ENCODE data around the gene FYTTD1. TPM values are rescaled to one million over a fixed set of nuclear protein-coding genes. Genes with fewer than 3 reads are reported as not detected.

Gene FYTTD1, protein sequence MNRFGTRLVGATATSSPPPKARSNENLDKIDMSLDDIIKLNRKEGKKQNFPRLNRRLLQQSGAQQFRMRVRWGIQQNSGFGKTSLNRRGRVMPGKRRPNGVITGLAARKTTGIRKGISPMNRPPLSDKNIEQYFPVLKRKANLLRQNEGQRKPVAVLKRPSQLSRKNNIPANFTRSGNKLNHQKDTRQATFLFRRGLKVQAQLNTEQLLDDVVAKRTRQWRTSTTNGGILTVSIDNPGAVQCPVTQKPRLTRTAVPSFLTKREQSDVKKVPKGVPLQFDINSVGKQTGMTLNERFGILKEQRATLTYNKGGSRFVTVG
- 48.5 and 49.2 TPM in 2 replicates for total RNA-seq

DNA sequence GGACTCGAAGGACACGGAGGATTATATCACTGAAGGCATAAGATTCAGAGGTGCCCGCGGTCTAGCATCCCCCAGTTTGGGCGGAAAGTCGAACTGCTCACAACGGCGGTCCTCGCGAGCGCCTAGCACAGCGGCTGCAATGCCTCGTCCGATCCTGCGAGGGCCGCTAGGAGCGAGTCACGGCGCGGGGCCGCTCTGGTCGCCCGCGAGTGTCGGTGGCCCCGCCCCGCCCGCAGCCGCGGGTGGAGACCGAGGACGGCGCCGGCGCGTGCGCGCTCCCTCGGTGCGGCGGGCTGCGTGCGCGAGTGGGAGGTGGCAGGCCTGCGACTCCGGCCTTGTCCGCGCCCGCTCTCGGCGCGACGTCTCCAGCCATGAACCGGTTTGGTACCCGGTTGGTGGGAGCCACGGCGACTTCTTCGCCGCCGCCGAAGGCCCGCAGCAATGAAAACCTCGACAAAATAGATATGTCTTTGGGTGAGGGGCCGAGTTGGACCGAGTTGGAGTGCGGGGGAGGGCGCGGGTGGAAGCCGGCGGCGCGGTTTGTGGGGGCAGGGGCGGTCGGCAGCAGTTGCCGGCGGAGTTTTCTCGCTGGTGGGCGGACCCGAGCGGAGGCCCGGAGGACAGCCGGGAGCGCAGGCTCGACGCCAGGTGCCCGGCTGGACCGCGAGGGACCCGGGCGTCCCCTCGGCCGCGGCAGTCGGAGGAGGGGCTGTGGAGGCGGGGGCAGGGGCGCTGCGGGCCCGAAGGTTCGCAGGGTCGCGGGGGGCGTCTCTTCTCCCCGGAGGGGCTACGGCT is at the start of gene FYTTD1:
Gene FYTTD1, plus strand, starts transcription at position 283 of the 795 bp plus-strand sequence. Its CDS starts 89 bp downstream, at position 372.

DNA sequence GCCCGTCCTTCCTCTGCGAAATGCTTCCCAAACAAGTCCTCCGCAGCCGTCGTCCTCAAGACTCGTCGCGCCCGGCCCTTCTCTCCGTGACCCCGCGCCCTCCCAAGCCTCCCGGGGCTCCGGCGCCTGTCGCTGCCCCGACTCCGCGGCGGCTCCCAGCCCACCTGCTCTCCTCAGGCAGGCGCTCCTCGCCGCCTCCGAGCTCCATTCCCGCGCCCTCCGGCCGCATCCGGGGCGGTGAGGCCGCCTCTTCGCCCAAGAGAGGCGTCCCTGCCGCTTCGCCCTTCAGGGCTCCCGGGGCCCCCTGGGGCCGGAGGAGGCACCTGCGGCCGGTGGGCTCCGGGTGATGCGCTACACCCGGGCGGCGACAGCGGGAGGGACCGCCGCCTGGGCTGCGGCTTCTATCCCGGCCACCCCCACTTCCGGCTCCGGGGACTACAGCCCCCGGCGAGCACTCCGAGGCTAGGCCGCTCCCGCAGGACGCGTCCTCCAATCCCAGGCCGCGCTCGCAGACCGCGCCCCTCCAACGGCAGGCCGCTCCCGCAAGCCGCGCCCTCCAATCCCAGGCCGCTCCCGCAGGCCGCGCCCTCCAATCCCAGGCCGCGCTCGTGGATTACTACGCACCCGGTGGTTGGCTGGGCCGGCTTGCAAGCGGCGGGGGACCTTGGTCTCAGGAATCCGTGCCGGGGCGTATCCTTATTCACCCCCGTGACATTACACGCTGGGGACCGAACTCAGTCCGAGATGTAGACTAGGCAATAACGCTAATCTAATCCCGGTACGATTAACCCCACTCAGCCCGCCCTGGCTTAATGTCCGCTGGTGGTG is 13.0 kb upstream of the FYTTD1 start, which contains the start of gene RUBCN:
Gene RUBCN, minus strand, starts transcription at position 414 of the 828 bp plus-strand sequence. Its CDS starts 185 bp downstream, at position 229.

DNA sequence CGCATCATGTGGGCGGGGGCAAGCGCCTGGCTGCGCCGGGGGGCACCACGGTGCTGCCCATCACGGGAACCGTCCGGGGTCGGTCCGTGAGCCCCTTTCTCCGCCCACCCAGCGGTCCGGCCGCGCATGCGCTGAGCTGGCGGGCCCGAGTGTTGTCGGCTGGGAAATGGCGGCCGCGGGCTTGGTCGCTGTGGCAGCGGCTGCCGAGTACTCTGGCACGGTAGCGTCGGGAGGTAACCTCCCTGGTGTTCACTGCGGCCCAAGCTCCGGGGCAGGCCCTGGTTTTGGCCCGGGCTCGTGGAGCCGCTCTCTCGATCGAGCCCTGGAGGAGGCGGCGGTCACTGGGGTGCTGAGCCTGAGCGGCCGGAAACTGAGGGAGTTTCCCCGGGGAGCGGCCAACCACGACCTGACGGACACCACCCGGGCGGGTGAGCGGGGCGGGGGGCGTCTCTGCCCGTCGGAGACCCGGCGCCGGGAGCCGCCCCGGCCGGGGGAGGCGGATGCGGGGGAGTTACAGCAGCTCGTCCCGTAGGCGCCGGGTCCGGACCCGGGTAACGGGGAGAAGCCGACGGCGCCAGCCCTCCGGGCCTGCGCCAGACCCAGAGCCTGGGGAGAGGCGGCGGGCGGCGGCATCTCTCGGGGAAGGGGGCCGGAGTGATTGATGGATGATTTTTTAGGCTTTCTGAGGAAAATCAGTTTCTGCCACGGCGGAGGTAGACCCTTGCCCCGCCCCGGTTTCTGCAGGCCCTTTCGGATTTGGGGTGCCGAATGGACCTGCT is 41.6 kb downstream of the FYTTD1 start, which contains the start of gene LRCH3:
Gene LRCH3, plus strand, starts transcription at position 142 of the 779 bp plus-strand sequence. Its CDS starts 25 bp downstream, at position 167.

Other genes with a start within 250 kb of the FYTTD1 start
- 2.2 and 2.4 TPM in 2 replicates for gene BDH1, start 193.9 kb upstream of the FYTTD1 start, total RNA-seq
- gene RUBCN, start 13.0 kb upstream of the FYTTD1 start, total RNA-seq: 5.1 and 5.6 TPM in 2 replicates
- gene LRCH3, start 41.4 kb downstream of the FYTTD1 start, total RNA-seq: 51.7 and 63.0 TPM in 2 replicates
- 667 and 982 TPM in 2 replicates for gene RPL35A, start 200.3 kb downstream of the FYTTD1 start, total RNA-seq
- gene LMLN, start 210.3 kb downstream of the FYTTD1 start, total RNA-seq: 2.4 and 3.3 TPM in 2 replicates